PFSK-1 (cell line): ENCODE results near the gene CKMT2.

Source experiments
- FOXP2 ChIP-seq: optimal IDR thresholded peaks from 2 replicates; pipeline ENCODE3; 2011; ENCODE audit warnings: borderline replicate concordance, control low read depth, inconsistent platforms; ENCODE audit not compliant: insufficient read depth; ENCODE audit errors: extremely low read length, extremely low read depth
- POLR2AphosphoS5 ChIP-seq: IDR thresholded peaks from 2 replicates; pipeline ENCODE4 v1.6.1; 2012; ENCODE audit warnings: low read depth, mild to moderate bottlenecking, control low read depth, low read length, moderate library complexity
- REST ChIP-seq, 2 experiments: IDR thresholded peaks; 2 replicates each; pipeline versions ENCODE4 v1.6.1 to v1.8.0; 2011 to 2012; ENCODE audit warnings: low read depth in 2 of 2, low read length in 2 of 2, control low read depth in 1 of 2, inconsistent platforms in 1 of 2, mild to moderate bottlenecking in 1 of 2, moderate library complexity in 1 of 2; ENCODE audit not compliant: insufficient read depth in 1 of 2
- SIN3A ChIP-seq: IDR thresholded peaks from 2 replicates; pipeline ENCODE4 v1.6.1; 2012; ENCODE audit warnings: mild to moderate bottlenecking, low read length, moderate library complexity, borderline replicate concordance; ENCODE audit not compliant: insufficient read depth
- TAF1 ChIP-seq: IDR thresholded peaks from 2 replicates; pipeline ENCODE4 v1.6.1; 2012; ENCODE audit warnings: low read length, control low read depth, borderline replicate concordance; ENCODE audit not compliant: insufficient read depth

CKMT2 gene

GRCh38 chr5:81222285-81222684 lies 10.8 kb upstream of the CKMT2 start:
- TF ChIP-seq POLR2AphosphoS5 (no peak), SIN3A (no peak)

DNA sequence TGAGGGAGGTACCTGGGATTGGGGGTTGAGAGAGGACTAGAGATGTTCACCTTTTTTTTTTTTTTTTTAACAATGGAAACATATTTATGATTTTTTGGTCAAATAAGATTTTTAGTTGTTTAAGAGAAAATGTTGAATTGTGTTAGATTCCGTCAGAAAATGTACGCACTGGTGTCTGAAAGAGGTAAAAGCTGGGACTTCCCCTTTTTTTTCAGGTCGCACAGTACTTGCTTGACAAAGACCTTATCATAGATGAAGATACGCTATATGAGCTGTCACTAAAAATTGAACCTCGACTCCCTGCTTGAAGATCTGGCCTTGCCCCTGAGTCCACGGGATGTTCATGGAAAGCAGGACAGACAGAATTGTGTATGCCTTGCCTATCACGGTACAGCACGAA lies 7.7 kb upstream of the CKMT2 start:
- TF ChIP-seq FOXP2, result no peak
- TF ChIP-seq POLR2AphosphoS5, result no peak
- TF ChIP-seq SIN3A, result no peak
- no peak for TF ChIP-seq REST (IDR thresholded peaks at IDR 0.05; ENCODE audit: insufficient read depth in 1 of 2, low read depth in 2 of 2, low read length in 2 of 2)
- TF ChIP-seq TAF1, result no peak

DNA sequence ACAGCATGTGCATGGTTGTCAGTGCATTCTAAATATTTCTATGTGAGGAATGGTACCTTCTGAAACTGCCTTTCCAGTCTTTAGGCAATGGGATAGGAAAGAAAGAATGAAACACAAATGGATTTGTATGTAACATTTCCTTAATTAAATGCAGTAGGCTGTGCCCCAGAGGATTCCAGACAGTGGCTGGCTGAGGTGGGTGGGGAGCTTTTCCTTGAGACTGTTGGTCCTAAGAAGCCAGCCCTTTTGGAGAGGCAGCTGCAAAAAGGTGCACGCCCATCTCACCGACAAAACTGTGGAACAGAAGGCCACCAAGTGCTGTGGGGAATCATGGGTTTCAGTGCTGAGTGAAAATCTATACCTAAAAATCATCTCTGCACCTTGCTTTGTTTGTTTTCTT lies 6.8 kb upstream of the CKMT2 start:
- no peak for TF ChIP-seq SIN3A
- no peak for TF ChIP-seq POLR2AphosphoS5
- TF ChIP-seq TAF1, result no peak
- no peak for TF ChIP-seq FOXP2
- TF ChIP-seq REST (IDR thresholded peaks at IDR 0.05; ENCODE audit: insufficient read depth in 1 of 2, low read depth in 2 of 2, low read length in 2 of 2), result no peak

- TF ChIP-seq FOXP2 (no peak), REST (IDR thresholded peaks at IDR 0.05; ENCODE audit: insufficient read depth in 1 of 2, low read depth in 2 of 2, low read length in 2 of 2) (no peak), TAF1 (no peak), SIN3A (no peak), POLR2AphosphoS5 (no peak)
Measured at GRCh38 chr5:81226949-81227348, 6.2 kb upstream of the CKMT2 start.

- TF ChIP-seq SIN3A, result no peak
- no peak for TF ChIP-seq REST (IDR thresholded peaks at IDR 0.05; ENCODE audit: insufficient read depth in 1 of 2, low read depth in 2 of 2, low read length in 2 of 2)
- TF ChIP-seq FOXP2, result no peak
- TF ChIP-seq TAF1, result no peak
- TF ChIP-seq POLR2AphosphoS5, result no peak
Measured at GRCh38 chr5:81228084-81228483, 5.0 kb upstream of the CKMT2 start.
